Endothelial cell of umbilical vein (primary cell): ENCODE results near the gene ARHGAP28. TPM values are rescaled to one million over a fixed set of nuclear protein-coding genes. Genes with fewer than 3 reads are reported as not detected.

Source experiments
- BruUV-seq: library from RNA; stranded (reverse); fragments of 400-500 nt; replicated peaks from 2 replicates; lab custom pipeline; 2021; lab: Mats Ljungman, UMichigan
- CTCF ChIA-PET: fragments of 300-600, 350-600 bp; sonication (Branson Sonifier 250); formaldehyde crosslinking; loops from one replicate; lab custom pipeline; 2021; ENCODE audit warnings: antibody characterized with exemption, inconsistent platforms; lab: Charles Lee
- POLR2A ChIA-PET: fragments of 300-600, 350-600 bp; sonication (Branson Sonifier 250); formaldehyde crosslinking; loops from one replicate; lab custom pipeline; 2021; ENCODE audit warnings: antibody characterized with exemption, inconsistent platforms; lab: Charles Lee
- DNase-seq: peaks from one replicate; pipeline ENCODE4 v3.0.0-alpha.2; 2011; ENCODE audit warnings: low read depth, low spot score
- FAIRE-seq: peaks from 2 replicates; lab custom pipeline; 2011; peaks lifted over from hg19 to GRCh38; lab: Jason Lieb, UNC
- H2AFZ ChIP-seq: 2 replicates; pipeline ENCODE4 v1.6.0; 2012; ENCODE audit warnings: low read depth, low read length, control low read depth, inconsistent platforms
- H3K27ac ChIP-seq: 2 replicates; pipeline ENCODE4 v1.5.1; 2011; ENCODE audit warnings: low read depth, mild to moderate bottlenecking, control low read depth, low read length, moderate library complexity; ENCODE audit not compliant: insufficient read depth
- H3K27me3 ChIP-seq, 2 experiments: 2 replicates each; pipeline versions ENCODE4 v1.6.0 to v1.6.1; 2011; ENCODE audit warnings: low read length in 2 of 2, mixed read lengths in 1 of 2; ENCODE audit not compliant: control insufficient read depth in 2 of 2, insufficient read depth in 2 of 2
- H3K36me3 ChIP-seq, 2 experiments: 2 replicates in 1 of 2; 3 replicates in 1 of 2; pipeline ENCODE4 v1.5.1; 2011; ENCODE audit warnings: low read length in 2 of 2, mild to moderate bottlenecking in 1 of 2, moderate library complexity in 1 of 2; ENCODE audit not compliant: control insufficient read depth in 2 of 2, insufficient read depth in 2 of 2; ENCODE audit errors: extremely low read depth in 1 of 2
- H3K4me1 ChIP-seq: 3 replicates; pipeline ENCODE4 v1.5.1; 2011; ENCODE audit warnings: mild to moderate bottlenecking, low read length; ENCODE audit not compliant: control insufficient read depth, insufficient read depth; ENCODE audit errors: extremely low read depth
- H3K4me2 ChIP-seq: 2 replicates; pipeline ENCODE4 v1.6.1; 2011; ENCODE audit warnings: low read length, control low read depth, mixed read lengths; ENCODE audit not compliant: insufficient read depth
- H3K4me3 ChIP-seq, 3 experiments: fragments of 200-600 bp in 1 of 3; sonication (generic), shearing (Covaris generic) in 1 of 3; replicated peaks in 1 of 3; 2 replicates each; pipeline ENCODE4 v1.5.1; 2011 to 2016; ENCODE audit warnings: control low read depth in 3 of 3, low read length in 3 of 3, mild to moderate bottlenecking in 2 of 3, inconsistent platforms in 1 of 3, low read depth in 1 of 3, moderate library complexity in 1 of 3; ENCODE audit not compliant: insufficient read depth in 1 of 3
- H3K79me2 ChIP-seq: 2 replicates; pipeline ENCODE4 v1.6.0; 2012; ENCODE audit warnings: low read length, inconsistent platforms; ENCODE audit not compliant: control insufficient read depth, insufficient read depth
- H3K9ac ChIP-seq: replicated peaks from 2 replicates; pipeline ENCODE3; 2011; ENCODE audit warnings: low read length, control low read depth; ENCODE audit not compliant: insufficient read depth; ENCODE audit errors: extremely low read depth
- H3K9me1 ChIP-seq: replicated peaks from 3 replicates; pipeline ENCODE4 v1.6.0; 2011; ENCODE audit warnings: mild to moderate bottlenecking, low read length; ENCODE audit not compliant: control insufficient read depth, insufficient read depth; ENCODE audit errors: extremely low read depth
- H3K9me3 ChIP-seq: replicated peaks from 2 replicates; pipeline ENCODE4 v1.5.1; 2012; ENCODE audit warnings: low read length, inconsistent platforms; ENCODE audit not compliant: control insufficient read depth, insufficient read depth
- H4K20me1 ChIP-seq: replicated peaks from 2 replicates; pipeline ENCODE3; 2011; ENCODE audit warnings: mild to moderate bottlenecking, low read length; ENCODE audit not compliant: control insufficient read depth, insufficient read depth; ENCODE audit errors: extremely low read depth
- CTCF ChIP-seq, 2 donors: IDR thresholded peaks; 1 replicate in 1 of 2; 2 replicates in 1 of 2; pipeline ENCODE4 v1.5.1; 2011; ENCODE audit warnings: low read length in 2 of 2, mild to moderate bottlenecking in 2 of 2, moderate library complexity in 2 of 2, control low read depth in 1 of 2, inconsistent platforms in 1 of 2, low read depth in 1 of 2; ENCODE audit not compliant: insufficient read depth in 1 of 2; ENCODE audit errors: extremely low read depth in 1 of 2
- EZH2 ChIP-seq: IDR thresholded peaks from 2 replicates; pipeline ENCODE4 v1.6.1; 2012; ENCODE audit warnings: borderline replicate concordance, low read depth, mild to moderate bottlenecking, moderate library complexity, low read length, inconsistent platforms; ENCODE audit not compliant: severe bottlenecking
- FOS ChIP-seq: IDR thresholded peaks from 2 replicates; pipeline ENCODE4 v1.6.1; 2011; ENCODE audit warnings: mild to moderate bottlenecking, low read length, moderate library complexity, borderline replicate concordance; ENCODE audit not compliant: insufficient read depth
- GATA2 ChIP-seq: IDR thresholded peaks from 2 replicates; pipeline ENCODE4 v1.7.0; 2011; ENCODE audit warnings: low read depth, mild to moderate bottlenecking, moderate library complexity, mixed read lengths, low read length; ENCODE audit not compliant: insufficient read length, insufficient read depth
- JUN ChIP-seq: IDR thresholded peaks from 2 replicates; pipeline ENCODE4 v1.6.1; 2011; ENCODE audit warnings: borderline replicate concordance, low read depth; ENCODE audit not compliant: insufficient read length, insufficient read depth
- MYC ChIP-seq: IDR thresholded peaks from one replicate; pipeline ENCODE4 v1.6.1; 2011; ENCODE audit warnings: mild to moderate bottlenecking, low read depth, low read length
- POLR2A ChIP-seq: IDR thresholded peaks from 2 replicates; pipeline ENCODE4 v1.6.1; 2012; ENCODE audit warnings: low read depth, mild to moderate bottlenecking, control low read depth, low read length
- POLR2AphosphoS5 ChIP-seq: IDR thresholded peaks from 2 replicates; pipeline ENCODE4 v1.6.1; 2012; ENCODE audit warnings: low read depth, mild to moderate bottlenecking, control low read depth, low read length, moderate library complexity; ENCODE audit not compliant: insufficient read depth
- dilution Hi-C: fragments of 300-500 bp; cut with MboI; formaldehyde crosslinking; loops from one replicate; pipeline ENCODE4 v1.15.0; 2019; ENCODE audit warnings: low sequenced_read_pairs; ENCODE audit not compliant: extremely low pct_ligation_motif_present
- intact Hi-C: fragments of 100-400 bp; cut with micrococcal nuclease; formaldehyde crosslinking; loops from one replicate; pipeline ENCODE4 v1.10.0; 2022
- polyA plus RNA-seq, 4 experiments: library from polyadenylated mRNA; depleted of rRNA in 3 of 4; stranded (reverse) in 3 of 4; unstranded in 1 of 4; fragments of >200 nt; gene quantifications; 2 replicates each; pipeline versions ENCODE4 v1.2.1 to v1.2.3, GENCODE V29; 2011 to 2012; ENCODE audit warnings: missing spikeins in 1 of 4
- total RNA-seq: library from RNA; stranded (reverse); gene quantifications from 2 replicates; pipeline ENCODE4 v1.2.3, GENCODE V29; 2021
- TF ChIP-seq, protein P1 (sequence below): IDR thresholded peaks from 2 replicates; pipeline ENCODE4 v1.6.1; 2011; ENCODE audit not compliant: insufficient read depth, insufficient read length

ARHGAP28 gene
- total and polyA plus RNA-seq, 2 donors (not counting 3 experiments of a cell fraction or from before 2014, with no cell fraction given), result 3.8 to 23.4 TPM

DNA sequence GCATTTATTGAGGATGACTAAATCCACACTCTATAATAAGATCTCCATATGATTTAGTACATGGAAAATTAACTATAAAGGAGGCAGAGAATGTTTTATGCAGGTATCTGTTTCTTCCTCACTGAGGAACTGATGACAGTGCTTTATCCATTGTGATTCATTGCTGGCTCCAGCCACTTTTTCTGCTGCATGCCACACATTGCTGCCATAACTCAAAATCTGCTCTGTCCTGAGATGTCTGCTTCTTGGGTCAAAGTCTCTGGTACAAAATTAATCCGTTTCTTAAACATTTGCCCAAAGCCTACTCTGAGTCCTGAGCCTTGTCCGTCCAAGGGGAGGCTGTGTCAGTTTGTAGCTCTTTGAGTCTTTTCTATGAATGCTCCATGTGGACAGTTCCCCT, 15.5 kb upstream of the ARHGAP28 start:
- Histone ChIP-seq H3K79me2 (no peaks in the 10 kb centered on the region), H3K9ac (no peak overlapping the region), H4K20me1 (no peaks in the 10 kb centered on the region), H3K9me1 (no peaks in the 10 kb centered on the region), H3K4me3 (no peak overlapping the region), H3K27me3 (no peaks in the 10 kb centered on the region), H3K4me1 (no peaks in the 10 kb centered on the region), H3K36me3 (no peaks in the 10 kb centered on the region), H2AFZ (no peak overlapping the region), H3K4me2 (no peak overlapping the region), H3K9me3 (no peaks in the 10 kb centered on the region), H3K27ac (no peak overlapping the region)
- no peak for TF ChIP-seq POLR2A
- TF ChIP-seq, protein P1, sequence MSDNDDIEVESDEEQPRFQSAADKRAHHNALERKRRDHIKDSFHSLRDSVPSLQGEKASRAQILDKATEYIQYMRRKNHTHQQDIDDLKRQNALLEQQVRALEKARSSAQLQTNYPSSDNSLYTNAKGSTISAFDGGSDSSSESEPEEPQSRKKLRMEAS, result no peak
- no peak for TF ChIP-seq MYC
- TF ChIP-seq EZH2, result no peak
- TF ChIP-seq POLR2AphosphoS5, result no peak
- TF ChIP-seq FOS, result no peak
- no peak for TF ChIP-seq GATA2
- TF ChIP-seq JUN, result no peak
- TF ChIP-seq CTCF (IDR thresholded peaks at IDR 0.05; ENCODE audit: extremely low read depth in 1 of 2, insufficient read depth in 1 of 2, low read depth in 1 of 2, low read length in 2 of 2), result no peak
- BruUV-seq, result no TSS peak
- DNase-seq (no peak), FAIRE-seq (no peak)
- POLR2A ChIA-PET, result no interaction called here
- intact Hi-C loops, result no loop called here
- CTCF ChIA-PET, result no interaction called here
- dilution Hi-C loops, result no loop called here
